K562 (cell line): Measurements from ENCODE around the gene LEPR.

Experiments
- BRCA1 ChIP-seq, 2 experiments: fragments of 450-650 bp in 1 of 2; sonication (generic) in 1 of 2; formaldehyde crosslinking in 1 of 2; IDR thresholded peaks; 2 replicates each; pipeline versions ENCODE4 v1.5.0 to v1.6.1; 2017 to 2020; ENCODE audit warnings: mild to moderate bottlenecking in 1 of 2, missing genetic modification reagents in 1 of 2
- CAMTA2 ChIP-seq: fragments of 250-450 bp; sonication (Bioruptor Pico); conservative IDR thresholded peaks from 2 replicates; pipeline ENCODE4 v1.5.1; 2022
- CHD2 ChIP-seq: IDR thresholded peaks from 2 replicates; pipeline ENCODE4 v1.6.1; 2011; ENCODE audit warnings: low read depth, low read length
- EP300 ChIP-seq: IDR thresholded peaks from 2 replicates; pipeline ENCODE4 v1.6.1; 2012; ENCODE audit warnings: low read length, improper control_type of control experiment
- GABPB1 ChIP-seq: sonication (generic); formaldehyde crosslinking; IDR thresholded peaks from 2 replicates; pipeline ENCODE4 v1.8.0; 2022; ENCODE audit warnings: mild to moderate bottlenecking, missing genetic modification reagents
- GTF2E2 ChIP-seq: fragments of 200-800 bp; sonication (Bioruptor generic); IDR thresholded peaks from 2 replicates; pipeline ENCODE4 v1.6.1; 2016; ENCODE audit warnings: missing genetic modification characterization, missing compliant biosample characterization
- HDAC2 ChIP-seq: fragments of 450-650 bp; IDR thresholded peaks from 2 replicates; pipeline ENCODE4 v1.6.1; 2016; ENCODE audit warnings: mild to moderate bottlenecking
- JUN ChIP-seq, 2 experiments: sonication (generic) in 1 of 2; formaldehyde crosslinking in 1 of 2; IDR thresholded peaks; 2 replicates each; pipeline versions ENCODE4 v1.6.1 to v1.8.0; 2012 to 2022; ENCODE audit warnings: borderline replicate concordance in 2 of 2, mild to moderate bottlenecking in 2 of 2, improper control_type of control experiment in 1 of 2, low read depth in 1 of 2, low read length in 1 of 2, missing genetic modification reagents in 1 of 2
- PCBP1 ChIP-seq: fragments of 200-400 bp; formaldehyde crosslinking; IDR thresholded peaks from 2 replicates; pipeline ENCODE4 v1.6.1; 2018; ENCODE audit warnings: mild to moderate bottlenecking, low read depth, low read length; ENCODE audit not compliant: poor library complexity, severe bottlenecking
- POLR2AphosphoS5 ChIP-seq: IDR thresholded peaks from 2 replicates; pipeline ENCODE4 v1.6.1; 2011; ENCODE audit warnings: mild to moderate bottlenecking, low read depth, low read length, moderate library complexity; ENCODE audit not compliant: control insufficient read depth, insufficient read depth
- RNF2 ChIP-seq: sonication (generic); IDR thresholded peaks from 2 replicates; pipeline ENCODE4 v1.6.1; 2016
- USF1 ChIP-seq: sonication (generic); formaldehyde crosslinking; IDR thresholded peaks from 2 replicates; pipeline ENCODE4 v1.9.0; 2022; ENCODE audit warnings: mild to moderate bottlenecking, missing genetic modification reagents
- TF ChIP-seq, protein P1 (sequence below), 3 experiments: IDR thresholded peaks in 2 of 3; conservative IDR thresholded peaks in 1 of 3; 2 replicates each; pipeline ENCODE4 v1.5.1; 2011 to 2012; ENCODE audit warnings: low read length in 3 of 3, mild to moderate bottlenecking in 3 of 3, control low read depth in 2 of 3, improper control_type of control experiment in 1 of 3, inconsistent platforms in 1 of 3, low read depth in 1 of 3, mixed read lengths in 1 of 3, moderate library complexity in 1 of 3; ENCODE audit not compliant: insufficient read depth in 2 of 3
- TF ChIP-seq, protein P2 (sequence below), 2 experiments: IDR thresholded peaks; 2 replicates each; pipeline ENCODE4 v1.6.1; 2012; ENCODE audit warnings: improper control_type of control experiment in 2 of 2, low read depth in 2 of 2, low read length in 2 of 2, borderline replicate concordance in 1 of 2

- TF ChIP-seq EP300 (no peak), CHD2 (no peak), GTF2E2 (tag) (no peak), CAMTA2 (no peak), PCBP1 (no peak), JUN (IDR thresholded peaks at IDR 0.05; ENCODE audit: borderline replicate concordance, low read depth, low read length) (no peak), JUN (CRISPR knock-in tag; IDR thresholded peaks at IDR 0.05; ENCODE audit: borderline replicate concordance) (no peak), USF1 (no peak), GABPB1 (no peak), HDAC2 (no peak), RNF2 (no peak), POLR2AphosphoS5 (no peak), BRCA1 (IDR thresholded peaks at IDR 0.05) (no peak), BRCA1 (CRISPR knock-in tag; IDR thresholded peaks at IDR 0.05) (no peak)
- TF ChIP-seq, protein P1, sequence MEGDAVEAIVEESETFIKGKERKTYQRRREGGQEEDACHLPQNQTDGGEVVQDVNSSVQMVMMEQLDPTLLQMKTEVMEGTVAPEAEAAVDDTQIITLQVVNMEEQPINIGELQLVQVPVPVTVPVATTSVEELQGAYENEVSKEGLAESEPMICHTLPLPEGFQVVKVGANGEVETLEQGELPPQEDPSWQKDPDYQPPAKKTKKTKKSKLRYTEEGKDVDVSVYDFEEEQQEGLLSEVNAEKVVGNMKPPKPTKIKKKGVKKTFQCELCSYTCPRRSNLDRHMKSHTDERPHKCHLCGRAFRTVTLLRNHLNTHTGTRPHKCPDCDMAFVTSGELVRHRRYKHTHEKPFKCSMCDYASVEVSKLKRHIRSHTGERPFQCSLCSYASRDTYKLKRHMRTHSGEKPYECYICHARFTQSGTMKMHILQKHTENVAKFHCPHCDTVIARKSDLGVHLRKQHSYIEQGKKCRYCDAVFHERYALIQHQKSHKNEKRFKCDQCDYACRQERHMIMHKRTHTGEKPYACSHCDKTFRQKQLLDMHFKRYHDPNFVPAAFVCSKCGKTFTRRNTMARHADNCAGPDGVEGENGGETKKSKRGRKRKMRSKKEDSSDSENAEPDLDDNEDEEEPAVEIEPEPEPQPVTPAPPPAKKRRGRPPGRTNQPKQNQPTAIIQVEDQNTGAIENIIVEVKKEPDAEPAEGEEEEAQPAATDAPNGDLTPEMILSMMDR (IDR thresholded peaks at IDR 0.05 in 2 of 3, conservative IDR thresholded peaks at IDR 0.05 in 1 of 3; ENCODE audit: insufficient read depth in 2 of 3, low read depth in 1 of 3, low read length in 3 of 3): no peak
- TF ChIP-seq, protein P2, sequence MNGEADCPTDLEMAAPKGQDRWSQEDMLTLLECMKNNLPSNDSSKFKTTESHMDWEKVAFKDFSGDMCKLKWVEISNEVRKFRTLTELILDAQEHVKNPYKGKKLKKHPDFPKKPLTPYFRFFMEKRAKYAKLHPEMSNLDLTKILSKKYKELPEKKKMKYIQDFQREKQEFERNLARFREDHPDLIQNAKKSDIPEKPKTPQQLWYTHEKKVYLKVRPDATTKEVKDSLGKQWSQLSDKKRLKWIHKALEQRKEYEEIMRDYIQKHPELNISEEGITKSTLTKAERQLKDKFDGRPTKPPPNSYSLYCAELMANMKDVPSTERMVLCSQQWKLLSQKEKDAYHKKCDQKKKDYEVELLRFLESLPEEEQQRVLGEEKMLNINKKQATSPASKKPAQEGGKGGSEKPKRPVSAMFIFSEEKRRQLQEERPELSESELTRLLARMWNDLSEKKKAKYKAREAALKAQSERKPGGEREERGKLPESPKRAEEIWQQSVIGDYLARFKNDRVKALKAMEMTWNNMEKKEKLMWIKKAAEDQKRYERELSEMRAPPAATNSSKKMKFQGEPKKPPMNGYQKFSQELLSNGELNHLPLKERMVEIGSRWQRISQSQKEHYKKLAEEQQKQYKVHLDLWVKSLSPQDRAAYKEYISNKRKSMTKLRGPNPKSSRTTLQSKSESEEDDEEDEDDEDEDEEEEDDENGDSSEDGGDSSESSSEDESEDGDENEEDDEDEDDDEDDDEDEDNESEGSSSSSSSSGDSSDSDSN (IDR thresholded peaks at IDR 0.05; ENCODE audit: borderline replicate concordance in 1 of 2, low read depth in 2 of 2, low read length in 2 of 2): no peak
Measured at GRCh38 chr1:65393928-65394327, 26.5 kb upstream of the LEPR start.
